ENCODE data around the gene SCNN1A.

DNA sequence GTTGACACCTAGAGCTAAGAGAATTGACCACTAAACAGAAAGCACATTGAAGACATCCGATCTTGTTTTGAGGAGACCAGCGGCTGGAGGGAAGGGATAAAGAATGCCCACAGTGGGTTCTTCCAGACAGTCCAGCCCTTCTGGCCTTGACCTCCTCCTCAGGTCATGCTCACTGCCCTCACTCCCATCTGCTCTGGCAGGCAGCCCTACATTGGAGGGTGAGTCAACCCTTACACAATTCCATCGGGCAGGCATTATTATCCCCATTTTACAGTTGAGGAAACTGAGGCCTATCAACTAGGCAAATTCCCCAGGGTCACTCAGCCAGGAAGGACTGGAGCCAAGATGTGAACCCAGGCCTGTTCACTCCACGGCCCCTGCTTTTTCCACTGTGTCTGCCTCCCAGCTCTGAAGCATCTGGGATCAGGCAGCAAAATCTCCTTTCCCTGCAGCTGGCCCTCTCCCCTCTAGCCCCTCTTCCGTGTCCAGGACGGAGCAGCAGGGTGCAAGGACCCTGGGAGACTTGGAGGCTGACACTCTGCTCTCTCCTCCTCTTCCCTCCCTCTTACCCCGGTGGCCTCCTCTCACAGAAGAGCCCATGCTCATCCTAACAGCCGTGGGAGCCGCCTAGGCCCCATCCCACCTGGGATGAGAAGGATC, 5.3 kb downstream of the SCNN1A start:
- TF ChIP-seq, protein P1, sequence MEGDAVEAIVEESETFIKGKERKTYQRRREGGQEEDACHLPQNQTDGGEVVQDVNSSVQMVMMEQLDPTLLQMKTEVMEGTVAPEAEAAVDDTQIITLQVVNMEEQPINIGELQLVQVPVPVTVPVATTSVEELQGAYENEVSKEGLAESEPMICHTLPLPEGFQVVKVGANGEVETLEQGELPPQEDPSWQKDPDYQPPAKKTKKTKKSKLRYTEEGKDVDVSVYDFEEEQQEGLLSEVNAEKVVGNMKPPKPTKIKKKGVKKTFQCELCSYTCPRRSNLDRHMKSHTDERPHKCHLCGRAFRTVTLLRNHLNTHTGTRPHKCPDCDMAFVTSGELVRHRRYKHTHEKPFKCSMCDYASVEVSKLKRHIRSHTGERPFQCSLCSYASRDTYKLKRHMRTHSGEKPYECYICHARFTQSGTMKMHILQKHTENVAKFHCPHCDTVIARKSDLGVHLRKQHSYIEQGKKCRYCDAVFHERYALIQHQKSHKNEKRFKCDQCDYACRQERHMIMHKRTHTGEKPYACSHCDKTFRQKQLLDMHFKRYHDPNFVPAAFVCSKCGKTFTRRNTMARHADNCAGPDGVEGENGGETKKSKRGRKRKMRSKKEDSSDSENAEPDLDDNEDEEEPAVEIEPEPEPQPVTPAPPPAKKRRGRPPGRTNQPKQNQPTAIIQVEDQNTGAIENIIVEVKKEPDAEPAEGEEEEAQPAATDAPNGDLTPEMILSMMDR (IDR thresholded peaks at IDR 0.05; ENCODE audit: insufficient read depth, low read length) = no peak
- no peak for TF ChIP-seq GABPA (IDR thresholded peaks at IDR 0.05; ENCODE audit: low read depth)
- TF ChIP-seq POLR2AphosphoS5 (IDR thresholded peaks at IDR 0.05; ENCODE audit: low read depth) = no peak

Data from HL-60 (cell line).